HG03175 (cell line): ENCODE measurements around the gene SLC22A23.
A peak's percentile ranks its signal among the peaks of the same experiment; 100 is the strongest.

ENCODE experiments used
- ATAC-seq: cut with Tn5 transposase; IDR thresholded peaks from one replicate; pipeline ENCODE4 v1.9.1; 2021; ENCODE audit warnings: mild to moderate bottlenecking, moderate library complexity; ENCODE audit not compliant: unreplicated experiment

SLC22A23 gene

GRCh38 chr6:3276174-3277167, 180.4 kb downstream of the SLC22A23 start:
- ATAC-seq, result no peak

DNA sequence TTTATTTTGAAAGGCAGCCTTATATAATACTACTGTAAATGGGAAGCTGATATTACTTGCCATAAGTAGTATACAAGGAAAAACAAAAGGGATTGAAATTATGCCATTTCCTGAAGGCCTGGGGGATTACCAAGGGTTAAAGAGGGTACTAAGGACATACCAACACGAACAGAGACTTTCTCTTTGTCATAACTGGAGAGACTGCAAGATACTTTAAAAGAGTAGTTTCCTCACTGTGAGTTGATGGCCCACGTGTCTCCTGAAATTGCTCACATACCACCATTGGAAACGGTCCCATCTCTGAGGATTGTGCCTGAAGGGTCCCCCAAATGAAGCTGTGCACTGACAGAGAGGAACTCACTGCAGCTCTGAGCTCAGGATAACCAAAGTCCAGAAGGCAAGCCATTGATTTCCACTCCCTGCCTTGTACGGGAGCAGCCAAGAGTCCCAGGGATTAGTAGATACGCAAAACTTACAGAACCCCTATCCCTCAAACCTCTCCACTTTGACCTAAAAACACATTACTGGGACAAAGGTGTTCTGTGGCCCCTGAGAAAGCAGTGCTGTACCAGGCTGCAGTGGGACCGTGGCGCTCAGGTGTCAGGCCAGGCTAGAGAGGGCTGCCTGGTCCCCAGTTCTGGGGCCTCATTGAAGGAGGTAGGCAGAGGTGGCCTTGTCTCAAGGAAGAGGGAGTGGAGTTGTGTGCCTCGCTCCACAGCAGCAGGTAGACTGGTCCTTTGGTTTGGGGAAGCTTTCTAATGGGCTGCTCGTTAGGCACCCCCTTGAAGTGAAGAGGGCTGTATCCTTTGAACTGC, 182.9 kb downstream of the SLC22A23 start:
- no peak for ATAC-seq

DNA sequence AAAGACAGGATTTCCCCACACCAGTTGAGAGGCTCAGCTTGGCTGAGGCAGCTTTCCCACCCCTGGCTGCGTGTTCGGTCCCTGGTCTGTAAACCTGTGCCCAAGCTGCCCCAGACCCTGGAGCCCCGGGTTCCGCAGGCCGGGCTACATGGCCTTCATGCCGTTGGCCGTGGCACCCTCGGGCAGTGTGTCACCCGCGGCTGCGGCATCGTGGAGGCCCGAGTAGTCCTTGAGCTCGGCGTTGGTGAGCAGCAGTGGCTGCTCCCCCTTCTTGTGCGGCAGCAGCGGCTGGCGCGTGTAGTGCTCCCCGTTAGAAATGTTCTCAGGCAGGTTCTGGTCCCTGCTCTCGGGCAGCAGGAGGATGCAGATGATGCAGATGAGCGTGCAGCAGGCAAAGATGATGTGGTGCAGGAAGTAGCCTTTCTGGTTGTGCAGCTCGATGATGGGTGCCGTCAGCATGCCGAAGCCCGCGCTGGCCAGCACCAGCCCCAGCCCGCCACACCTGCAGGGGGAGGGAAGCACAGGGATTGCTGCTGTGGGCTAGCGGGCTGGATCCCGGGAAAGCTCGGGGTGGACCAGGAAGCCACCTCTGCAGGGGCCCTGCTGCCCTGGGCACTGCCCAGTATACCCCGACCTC, 183.8 kb downstream of the SLC22A23 start:
- ATAC-seq, result no peak

GRCh38 chr6:3271756-3272155, 185.1 kb downstream of the SLC22A23 start:
- no peak for ATAC-seq

DNA sequence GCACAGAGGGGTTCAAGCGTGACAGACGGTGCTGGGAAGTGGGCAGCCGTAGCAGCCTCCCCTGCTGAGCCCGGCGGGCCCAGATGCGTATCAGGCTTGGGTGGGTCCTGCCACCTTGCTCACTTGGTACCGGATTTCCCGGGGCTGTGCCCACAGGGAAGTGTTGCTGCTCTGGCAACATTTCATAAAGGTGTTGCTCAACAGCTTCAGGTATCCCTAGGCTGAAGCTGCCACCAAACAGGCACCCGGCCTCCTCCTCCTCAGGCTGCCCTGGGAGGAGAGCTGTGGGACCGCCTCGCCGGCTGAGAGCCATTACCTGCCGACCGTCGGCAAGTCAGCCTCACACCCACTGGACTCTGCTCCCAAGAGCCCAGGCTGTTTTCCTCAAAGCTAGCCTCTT, 186.6 kb downstream of the SLC22A23 start:
- no peak for ATAC-seq

DNA sequence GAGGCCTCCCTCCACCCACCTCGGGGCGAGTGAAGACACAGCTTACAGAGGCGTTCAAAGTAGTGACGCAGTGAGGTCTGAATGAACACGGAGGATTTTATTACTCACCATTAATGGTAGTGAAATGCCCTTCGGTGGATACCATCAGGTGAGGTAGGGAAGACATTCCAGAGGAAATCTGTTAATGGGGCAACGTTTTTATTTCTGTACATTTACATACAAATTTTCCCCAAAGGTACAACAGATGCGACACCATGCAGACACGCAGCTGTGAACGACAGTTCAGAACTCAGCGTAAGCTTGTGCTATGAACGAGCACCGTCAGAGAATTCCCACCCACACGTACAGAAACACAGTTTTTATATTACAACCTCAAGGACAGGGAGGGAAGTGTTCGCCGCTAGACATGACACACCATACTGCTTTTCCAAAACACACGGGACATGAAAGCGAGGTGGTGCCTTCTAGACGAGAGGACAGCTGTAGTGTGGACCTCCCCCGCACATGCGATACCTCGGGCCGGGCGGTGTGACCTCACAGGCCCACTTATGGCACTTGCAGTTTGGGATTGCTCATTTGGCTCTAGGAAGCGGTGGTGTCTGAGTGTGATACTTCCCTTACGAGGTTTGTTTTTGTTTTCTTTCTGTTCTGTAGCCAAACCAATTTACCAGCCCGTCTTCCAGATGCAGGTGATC, 187.4 kb downstream of the SLC22A23 start:
- ATAC-seq, result no peak

DNA sequence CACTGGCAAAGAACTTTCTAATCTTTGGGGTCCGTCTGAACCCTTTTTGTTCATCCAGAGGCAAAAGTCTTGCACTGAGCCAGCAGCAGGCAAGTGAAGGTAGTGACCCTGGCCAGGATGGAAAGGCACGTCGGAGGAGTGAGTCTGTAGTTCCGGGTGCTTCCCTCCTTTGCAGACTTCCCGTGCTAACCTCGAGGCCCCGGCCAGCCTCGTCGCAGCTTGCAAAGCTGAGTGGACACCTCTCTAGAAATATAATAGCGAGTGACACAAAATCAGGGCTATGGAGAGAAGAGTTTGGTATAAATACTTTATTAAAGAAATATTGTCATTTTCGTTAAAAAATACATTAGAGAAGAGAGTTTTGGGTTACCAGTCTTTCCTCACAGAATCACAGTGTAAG, 188.2 kb downstream of the SLC22A23 start:
- no peak for ATAC-seq

- no peak for ATAC-seq
Measured at GRCh38 chr6:3267162-3267561, 189.7 kb downstream of the SLC22A23 start.

DNA sequence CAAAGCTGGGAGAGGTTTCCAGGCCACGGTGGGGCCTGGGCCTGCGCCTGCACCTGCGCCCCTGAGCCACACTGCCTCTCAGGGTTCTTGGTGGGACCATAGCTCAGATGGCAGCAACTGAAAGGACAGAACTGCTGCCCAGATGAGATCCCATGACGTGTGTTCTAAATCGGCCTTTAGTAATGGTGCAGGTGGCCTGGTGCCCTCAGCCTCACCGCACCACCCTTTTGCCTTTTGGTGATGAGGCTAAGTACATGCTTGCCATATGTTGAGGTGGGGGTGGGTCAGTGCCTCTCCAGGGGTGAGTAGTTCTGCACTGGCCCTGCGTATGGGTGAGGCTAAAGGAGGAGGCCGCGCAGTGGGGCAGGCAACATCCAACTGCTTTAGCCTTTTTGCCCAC, 190.7 kb downstream of the SLC22A23 start:
- ATAC-seq, result no peak

DNA sequence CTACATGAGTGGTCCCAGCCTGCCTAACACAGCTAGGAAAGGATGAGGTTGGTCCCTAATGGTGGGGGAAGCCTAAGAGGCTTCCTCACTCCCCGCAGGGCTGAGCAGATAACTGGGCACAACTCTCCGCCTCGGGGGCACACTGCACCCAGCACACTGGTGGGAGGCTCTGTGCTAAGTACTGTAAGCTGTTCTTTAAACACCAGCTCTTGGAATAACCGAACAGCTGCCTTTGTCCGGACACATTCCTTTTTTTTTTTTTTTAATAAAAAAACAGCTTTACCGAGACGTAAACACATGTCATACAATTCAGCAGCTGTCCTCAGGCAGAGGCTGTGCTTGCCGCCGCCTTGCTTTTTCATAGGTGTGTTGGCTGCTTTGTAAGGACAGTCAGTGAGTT, 191.2 kb downstream of the SLC22A23 start:
- no peak for ATAC-seq

DNA sequence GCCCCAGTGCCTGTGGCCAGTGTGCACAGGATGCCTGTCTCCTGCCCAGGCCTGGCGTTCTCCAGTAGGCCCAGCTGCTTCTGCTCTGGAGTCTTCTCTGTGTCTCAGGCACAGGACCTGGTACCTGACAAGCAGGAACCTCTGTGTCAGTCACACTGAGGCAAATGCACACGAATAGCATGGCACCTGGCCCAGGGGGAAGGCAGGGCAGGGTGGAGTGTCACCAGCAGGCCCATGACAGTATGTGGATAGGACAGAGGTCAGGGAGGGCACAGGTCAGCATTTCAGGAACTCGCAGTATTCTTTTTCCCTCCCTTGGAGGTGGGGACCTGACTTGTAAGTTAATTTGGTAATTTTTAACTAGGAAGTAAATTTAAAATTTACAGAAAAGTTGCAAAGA, 192.5 kb downstream of the SLC22A23 start:
- no peak for ATAC-seq

DNA sequence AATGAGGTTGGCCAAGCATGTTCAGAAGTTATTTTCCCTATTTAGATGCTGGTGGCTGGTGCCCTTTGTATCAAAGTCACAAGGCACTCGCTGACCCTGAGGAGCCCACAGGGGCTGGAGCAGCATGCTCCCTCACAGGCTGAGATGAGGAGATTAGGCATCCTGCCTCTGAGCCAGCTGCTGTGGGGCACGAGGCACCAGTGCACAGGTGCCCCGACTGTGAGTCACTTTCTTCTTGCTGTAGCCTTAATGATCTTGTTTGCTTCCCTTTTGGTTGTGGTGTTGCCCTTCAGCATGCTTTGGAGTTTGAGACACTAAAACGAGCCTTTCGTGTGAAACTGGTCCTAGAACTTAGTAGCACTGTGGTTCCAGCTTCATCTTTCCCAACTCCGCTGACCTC, 193.8 kb downstream of the SLC22A23 start:
- no peak for ATAC-seq

DNA sequence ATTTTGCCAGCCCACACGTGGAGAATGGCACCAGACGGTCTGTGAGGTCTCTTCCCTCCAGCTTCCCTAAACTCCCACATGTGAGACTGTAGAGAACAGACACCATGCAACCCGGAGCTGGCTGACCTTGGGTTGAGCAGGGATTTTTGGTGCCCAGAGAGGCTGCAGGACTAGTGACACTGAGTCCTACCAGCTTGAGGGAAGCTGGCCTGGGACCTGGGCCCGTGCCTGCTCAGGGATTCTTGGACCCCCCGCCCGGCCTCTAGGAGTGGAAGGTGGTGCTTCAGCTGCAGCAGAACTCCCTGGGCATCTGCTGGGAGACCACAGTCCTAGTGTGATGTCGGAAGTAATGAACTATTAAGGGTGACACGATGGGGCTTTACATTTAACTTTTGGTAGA, 194.9 kb downstream of the SLC22A23 start:
- no peak for ATAC-seq

DNA sequence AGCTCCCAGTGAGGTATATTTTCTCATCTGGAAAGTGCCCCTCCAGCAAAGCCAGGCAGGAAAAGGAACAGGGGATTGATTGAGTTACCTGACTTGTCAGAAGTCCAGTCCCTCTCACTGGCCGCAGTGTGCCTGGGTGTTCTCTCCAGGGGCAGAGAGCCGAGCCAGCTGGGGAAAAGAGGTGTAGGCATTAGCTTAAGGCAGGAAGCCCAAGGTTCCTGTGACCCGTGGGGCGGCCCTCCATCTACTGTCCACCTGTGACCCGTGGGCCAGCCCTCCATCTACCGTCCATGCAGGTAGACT, 195.4 kb downstream of the SLC22A23 start:
- no peak for ATAC-seq

DNA sequence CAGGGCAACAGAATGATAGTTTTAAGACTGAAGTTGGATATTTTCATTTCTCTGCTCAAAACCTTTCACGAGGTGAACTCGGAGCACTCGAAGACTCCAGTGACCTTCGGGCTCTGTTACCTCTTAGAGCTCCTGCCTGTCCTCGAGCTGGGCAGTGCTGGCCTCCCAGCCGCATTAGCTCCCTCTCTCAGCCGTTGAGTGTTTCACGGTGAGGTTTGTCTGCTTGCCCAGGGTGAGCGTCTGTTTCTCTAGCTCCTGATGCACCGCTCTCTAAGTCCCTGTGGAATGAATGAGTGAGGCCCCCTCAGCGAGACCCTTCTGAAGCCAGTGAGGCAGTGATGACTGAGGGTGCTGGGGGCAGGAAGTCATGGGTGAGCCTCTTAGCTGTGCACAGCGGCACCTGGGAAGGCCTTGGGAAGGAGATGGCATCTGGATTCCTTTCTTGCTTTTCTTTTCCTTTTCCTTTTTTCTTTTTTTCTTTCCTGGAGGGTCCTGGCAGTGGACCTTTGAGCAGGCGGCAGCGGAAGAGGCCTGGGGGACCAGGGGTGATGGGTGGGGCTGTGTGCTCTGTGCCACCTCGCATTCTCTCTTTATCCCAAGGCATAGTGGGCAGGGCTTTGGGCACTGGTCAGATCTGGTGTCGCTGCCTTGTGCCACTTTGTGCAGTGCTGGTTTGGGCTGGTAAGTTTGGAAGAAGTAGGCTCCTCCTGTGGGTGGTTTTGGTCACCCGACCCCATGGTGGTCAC, 195.9 kb downstream of the SLC22A23 start:
- ATAC-seq, result no peak

DNA sequence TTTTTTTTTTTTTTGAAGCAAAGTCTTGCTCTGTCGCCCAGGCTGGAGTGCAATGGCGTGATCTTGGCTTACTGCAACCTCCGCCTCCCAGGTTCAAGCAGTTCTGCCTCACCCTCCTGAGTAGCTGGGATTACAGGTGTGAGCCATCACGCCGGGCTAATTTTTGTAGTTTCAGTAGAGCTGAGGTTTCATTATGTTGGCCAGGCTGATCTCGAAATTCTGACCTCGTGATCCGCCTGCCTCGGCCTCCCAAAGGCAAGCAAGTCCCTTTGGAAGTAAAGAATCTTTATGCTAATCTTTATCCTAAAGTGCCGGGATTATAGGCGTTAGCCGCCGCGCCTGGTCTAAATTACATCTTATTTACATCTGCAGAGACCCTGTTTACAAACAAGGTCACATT, 196.6 kb downstream of the SLC22A23 start:
- ATAC-seq, result no peak

DNA sequence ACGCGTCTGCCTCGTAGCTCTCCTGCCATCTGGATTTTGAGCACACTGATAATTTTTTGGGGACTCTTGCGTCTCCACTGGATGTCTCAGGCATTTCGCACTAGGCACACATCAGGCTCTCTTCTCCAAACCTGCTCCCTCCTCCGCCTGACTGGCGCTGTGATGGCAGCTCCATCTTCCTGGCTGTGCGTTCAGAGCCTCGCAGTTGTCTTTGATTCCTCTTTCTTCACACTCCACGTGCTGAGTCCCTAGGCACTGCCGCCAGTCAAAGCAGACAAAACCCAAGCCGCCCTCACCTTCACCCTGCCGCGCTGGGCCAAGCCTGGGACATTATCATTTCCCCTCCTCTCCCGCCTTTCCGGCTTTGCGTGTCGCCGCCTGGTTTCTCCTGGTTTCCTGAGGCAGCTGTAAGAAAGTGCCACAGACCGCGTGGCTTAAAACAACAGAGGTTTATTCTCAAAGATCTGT, 197.3 kb downstream of the SLC22A23 start:
- peak; percentile 31 for ATAC-seq

GRCh38 chr6:3258720-3259490, 197.9 kb downstream of the SLC22A23 start, which contains the start of gene PSMG4:
TSS of gene PSMG4 (plus strand) at chr6:3258947. CDS start at chr6:3259023, 76 bp downstream.
- ATAC-seq, result peak; percentile 73

GRCh38 chr6:3258201-3258600, 198.6 kb downstream of the SLC22A23 start:
- no peak for ATAC-seq
